Cortex of kidney (tissue), 1 donor: ENCODE results near the gene ATP8A1.
"Not testable (repeated sequence)": the region's sequence is repeated elsewhere in the genome, so short reads cannot be mapped to it uniquely, and the experiment has no call there.

Source experiments
- DNase-seq: peaks from one replicate; lab custom pipeline; 2025; lab: John Stamatoyannopoulos, UW

ATP8A1 gene

GRCh38 chr4:42501624-42502401 lies 155.1 kb downstream of the ATP8A1 start:
- DNase-seq: no peak

DNA sequence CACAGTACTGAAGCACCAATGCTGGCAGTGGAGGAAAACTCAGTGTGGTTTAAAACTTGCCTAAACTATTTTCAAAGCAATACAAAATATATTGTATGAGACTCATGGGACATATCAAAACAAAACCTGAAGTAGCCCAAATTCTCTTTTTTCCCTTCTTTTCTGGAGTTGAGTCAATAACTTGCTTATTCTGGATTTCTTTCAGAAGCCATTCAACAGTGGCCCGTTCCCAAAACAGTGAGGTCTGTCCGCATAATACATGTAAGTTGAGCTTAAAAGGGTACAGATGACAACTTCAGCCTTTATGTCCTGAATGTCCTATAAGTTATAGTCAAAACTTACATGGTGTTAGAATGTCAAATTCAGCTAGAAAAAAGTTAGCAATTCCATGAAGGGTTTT lies 158.9 kb downstream of the ATP8A1 start:
- DNase-seq: no peak

- DNase-seq: no peak
Measured at GRCh38 chr4:42497142-42497910, 159.6 kb downstream of the ATP8A1 start.

- DNase-seq: no peak
Measured at GRCh38 chr4:42492962-42493361, 163.9 kb downstream of the ATP8A1 start.

GRCh38 chr4:42490015-42490414 lies 166.9 kb downstream of the ATP8A1 start:
- DNase-seq: no peak

- DNase-seq: no peak
Measured at GRCh38 chr4:42489095-42489494, 167.8 kb downstream of the ATP8A1 start.

GRCh38 chr4:42488554-42488953 lies 168.4 kb downstream of the ATP8A1 start:
- no peak for DNase-seq

- DNase-seq: no peak
Measured at GRCh38 chr4:42488114-42488513, 168.8 kb downstream of the ATP8A1 start.

DNA sequence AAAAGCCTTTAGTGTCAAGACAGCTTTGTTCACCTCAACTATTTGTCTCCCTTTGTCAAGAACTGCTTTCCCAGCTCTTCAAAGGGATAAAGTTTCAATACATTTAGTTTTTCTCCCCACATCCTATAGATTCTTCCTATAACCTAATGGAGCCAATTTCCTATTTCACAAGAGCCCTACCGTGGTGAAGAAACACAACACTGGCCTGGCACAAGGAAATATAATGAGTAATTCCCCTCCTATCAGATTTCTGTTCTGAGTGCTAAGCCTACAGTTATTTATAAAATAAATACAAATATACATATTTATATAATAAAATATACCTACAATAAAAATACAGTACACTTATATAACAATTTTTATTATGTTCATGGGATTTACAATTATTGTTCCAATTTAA lies 169.7 kb downstream of the ATP8A1 start:
- DNase-seq: no peak

DNA sequence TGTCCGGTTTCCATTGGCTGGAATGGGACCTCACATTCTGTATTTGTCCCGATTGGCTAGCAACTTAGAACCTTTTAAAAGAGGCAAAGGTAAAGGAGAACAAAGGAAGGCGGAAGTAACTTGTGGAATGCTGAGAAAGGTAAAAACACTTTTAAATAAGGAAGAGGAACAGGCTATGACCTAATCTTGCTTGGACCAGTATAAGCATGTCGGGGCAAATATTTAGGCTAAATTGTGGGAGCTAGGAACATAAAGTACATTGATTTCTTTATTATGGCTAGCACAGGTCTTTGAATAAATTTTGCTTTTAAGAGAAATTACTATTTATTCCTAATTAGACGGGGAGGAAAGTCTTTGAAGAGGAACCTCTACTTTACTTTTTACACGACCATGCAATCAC lies 170.7 kb downstream of the ATP8A1 start:
- not testable (repeated sequence) for DNase-seq

GRCh38 chr4:42484630-42485029 lies 172.3 kb downstream of the ATP8A1 start:
- no peak for DNase-seq

DNA sequence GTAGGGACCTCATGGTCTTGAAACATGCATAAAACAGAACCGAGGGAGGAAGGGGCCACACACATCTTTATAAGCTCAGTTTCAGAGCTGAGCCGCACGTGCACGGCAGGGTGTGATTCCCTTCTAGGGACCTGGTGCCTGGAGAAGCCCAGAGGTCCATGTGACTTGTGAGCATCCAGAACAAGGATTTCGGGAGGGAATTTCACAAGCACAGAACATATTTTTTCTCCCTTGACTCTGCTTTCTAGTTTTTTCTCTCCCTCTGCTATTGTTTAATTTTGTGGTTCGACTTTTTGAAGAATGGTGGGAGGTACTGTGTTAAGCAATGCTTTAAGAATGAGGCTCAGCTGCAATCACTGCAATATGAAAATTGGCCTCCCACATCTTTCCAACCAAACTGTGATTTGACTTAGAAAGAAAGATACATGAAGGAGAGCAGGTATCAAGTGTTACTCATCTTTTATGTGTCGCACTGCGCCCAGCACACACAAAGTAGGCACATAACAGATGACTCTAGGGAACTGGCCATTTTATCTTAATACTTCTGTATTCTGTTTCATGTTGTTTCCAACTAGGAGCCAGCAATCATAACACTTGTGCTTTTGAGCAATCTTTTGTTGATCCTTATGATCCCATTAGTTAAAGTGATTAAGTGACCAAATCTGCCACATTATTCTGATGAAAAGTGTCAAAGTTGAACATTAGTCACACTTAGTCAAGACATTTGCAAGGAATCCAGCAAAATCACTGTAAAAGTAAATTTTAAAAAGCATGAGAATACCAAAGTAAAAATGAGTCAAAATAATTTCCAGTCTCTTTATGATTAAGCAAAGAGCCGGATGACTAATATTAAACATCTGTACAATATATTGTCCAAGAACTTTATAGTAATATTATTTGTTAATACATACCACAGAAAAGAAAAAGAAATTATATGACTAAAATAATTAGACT lies 173.2 kb downstream of the ATP8A1 start:
- DNase-seq: no peak

- DNase-seq: no peak
Measured at GRCh38 chr4:42482516-42483327, 174.2 kb downstream of the ATP8A1 start.

- DNase-seq: no peak
Measured at GRCh38 chr4:42480717-42481116, 176.2 kb downstream of the ATP8A1 start.

DNA sequence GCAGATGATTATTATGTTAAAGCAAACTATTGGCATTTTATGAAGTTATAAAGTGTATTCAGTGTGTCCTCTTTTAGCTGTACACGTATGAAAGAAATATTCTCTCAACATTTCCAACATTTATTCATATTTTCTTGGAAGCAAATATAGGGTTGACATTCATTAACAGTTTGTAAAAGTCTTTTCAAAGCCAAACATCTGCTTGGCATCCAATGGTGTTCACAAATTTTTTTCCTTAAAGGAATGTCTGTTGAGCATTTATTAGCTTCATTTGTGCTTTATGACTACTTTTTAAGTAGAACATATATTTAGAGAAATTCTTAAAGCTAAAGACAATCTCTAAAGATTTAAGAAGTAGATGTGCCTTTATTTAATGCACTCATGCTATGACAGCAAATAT lies 176.6 kb downstream of the ATP8A1 start:
- DNase-seq: no peak

DNA sequence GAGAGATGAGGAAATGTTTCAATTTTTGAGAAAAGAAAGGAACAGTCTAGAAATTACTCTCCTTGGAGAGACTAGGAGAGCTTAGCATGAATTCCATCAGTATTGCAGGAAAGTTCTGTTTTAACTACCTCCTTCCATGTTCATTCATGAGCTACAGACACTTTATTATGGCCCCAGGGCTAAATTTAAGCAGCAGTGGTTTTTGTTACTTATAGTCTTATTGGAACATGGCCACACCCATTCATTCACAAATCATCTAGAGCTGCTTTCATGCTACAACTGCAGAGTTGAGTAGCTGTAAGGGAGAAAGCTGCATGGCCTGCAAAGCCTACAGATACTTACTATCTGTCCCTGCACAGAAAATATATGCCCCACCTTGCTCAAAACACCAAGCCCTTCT lies 178.0 kb downstream of the ATP8A1 start:
- DNase-seq: no peak

DNA sequence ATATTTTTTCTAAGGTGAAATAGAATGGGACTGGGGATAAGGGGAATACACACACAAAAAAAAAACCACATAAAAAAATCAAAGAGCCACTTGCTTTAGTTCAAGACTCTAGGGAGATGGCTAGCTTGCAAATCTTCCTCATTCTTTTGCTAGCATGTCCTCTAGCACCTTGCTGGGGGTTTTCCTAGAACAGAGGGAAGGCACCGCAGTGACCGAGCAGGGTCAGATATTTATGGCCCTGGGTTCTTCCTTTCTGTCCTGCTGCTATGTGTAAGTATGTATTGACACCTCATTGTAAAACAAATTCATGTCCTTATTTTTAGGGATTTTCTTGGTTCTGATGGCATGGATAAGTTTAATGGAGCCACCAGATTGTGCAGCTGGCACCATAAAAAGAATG lies 178.4 kb downstream of the ATP8A1 start:
- DNase-seq: no peak

GRCh38 chr4:42474406-42474805 lies 182.5 kb downstream of the ATP8A1 start:
- DNase-seq: no peak

GRCh38 chr4:42473071-42473684 lies 183.7 kb downstream of the ATP8A1 start:
- DNase-seq: no peak

DNA sequence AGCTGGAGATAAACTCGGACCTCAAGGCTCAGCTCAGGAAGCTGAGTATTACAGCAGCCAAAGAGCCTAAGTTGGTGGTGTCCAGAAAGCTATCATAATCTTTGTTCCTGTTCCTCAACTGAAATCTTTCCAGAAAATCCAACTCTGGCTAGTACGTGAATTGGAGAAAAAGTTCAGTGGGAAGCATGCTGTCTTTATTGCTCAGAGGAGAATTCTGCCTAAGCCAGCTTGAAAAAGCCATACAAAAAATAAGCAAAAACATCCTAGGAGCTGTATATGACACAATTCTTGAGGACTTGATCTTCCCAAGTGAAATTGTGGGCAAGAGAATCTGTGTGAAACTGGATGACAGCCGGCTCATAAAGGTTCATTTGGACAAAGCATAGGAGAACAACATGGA lies 185.0 kb downstream of the ATP8A1 start:
- DNase-seq: no peak

DNA sequence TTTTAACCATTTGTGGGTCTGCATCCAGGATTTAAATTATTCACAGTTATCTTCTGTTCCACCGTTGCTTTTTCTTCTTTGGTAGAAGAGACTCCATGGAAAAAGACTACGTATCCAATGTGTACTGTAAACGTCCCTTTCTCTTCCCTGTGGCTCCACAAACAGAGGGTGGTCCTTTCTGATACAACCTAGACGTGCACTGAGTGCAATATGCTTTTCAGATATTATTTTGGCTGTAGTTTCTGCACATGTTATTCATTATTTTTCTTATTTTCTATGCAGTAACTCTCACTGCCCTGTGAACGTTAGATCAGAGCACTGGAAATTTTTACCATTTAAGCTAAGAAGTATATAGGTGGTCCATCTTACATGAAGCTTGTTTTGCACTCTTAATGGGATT lies 186.9 kb downstream of the ATP8A1 start:
- no peak for DNase-seq
